HUDEP-2 (cell line): ENCODE data around the gene SGSM1.
"Not testable (repeated sequence)": the region's sequence is repeated elsewhere in the genome, so short reads cannot be mapped to it uniquely, and the experiment has no call there.

Source experiments
- DNase-seq, 76 experiments: peaks; one replicate each; lab custom pipeline; 2025; ENCODE audit not compliant: unreplicated experiment in 76 of 76; lab: John Stamatoyannopoulos, UW

SGSM1 gene

DNA sequence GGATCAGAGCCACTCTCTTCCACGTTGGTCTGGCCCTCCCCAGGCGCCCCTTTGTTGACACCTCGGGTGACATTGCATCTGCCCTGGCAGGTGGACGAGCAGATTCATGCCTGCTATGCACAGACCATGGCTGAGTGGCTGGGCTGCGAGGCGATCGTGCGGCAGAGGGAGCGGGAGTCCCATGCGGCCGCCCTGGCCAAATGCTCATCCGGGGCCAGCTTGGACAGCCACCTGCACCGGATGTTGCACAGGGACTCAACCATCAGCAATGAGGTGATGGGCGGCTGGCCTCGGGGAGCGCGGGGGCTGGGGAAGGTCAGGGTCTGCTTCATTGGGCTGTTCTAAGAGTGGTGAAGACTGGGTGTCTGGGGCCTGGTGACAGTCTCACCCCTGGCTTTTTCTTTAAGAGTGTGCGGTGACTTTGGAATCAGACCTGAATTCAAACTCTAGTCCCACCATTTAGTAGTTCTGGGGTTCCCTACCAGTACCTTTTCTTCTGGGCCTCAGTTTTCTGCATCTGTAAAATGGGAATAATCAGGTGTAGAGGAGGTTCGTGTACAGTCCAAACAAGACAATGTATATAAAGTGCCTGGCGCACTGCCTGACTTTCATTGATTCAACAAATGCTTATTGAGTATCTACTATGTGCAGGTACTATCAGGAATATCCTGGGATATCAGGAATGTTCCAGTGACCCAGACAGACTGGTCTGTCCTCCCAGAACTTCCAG is 87.5 kb downstream of the SGSM1 start:
- no peak for DNase-seq

DNA sequence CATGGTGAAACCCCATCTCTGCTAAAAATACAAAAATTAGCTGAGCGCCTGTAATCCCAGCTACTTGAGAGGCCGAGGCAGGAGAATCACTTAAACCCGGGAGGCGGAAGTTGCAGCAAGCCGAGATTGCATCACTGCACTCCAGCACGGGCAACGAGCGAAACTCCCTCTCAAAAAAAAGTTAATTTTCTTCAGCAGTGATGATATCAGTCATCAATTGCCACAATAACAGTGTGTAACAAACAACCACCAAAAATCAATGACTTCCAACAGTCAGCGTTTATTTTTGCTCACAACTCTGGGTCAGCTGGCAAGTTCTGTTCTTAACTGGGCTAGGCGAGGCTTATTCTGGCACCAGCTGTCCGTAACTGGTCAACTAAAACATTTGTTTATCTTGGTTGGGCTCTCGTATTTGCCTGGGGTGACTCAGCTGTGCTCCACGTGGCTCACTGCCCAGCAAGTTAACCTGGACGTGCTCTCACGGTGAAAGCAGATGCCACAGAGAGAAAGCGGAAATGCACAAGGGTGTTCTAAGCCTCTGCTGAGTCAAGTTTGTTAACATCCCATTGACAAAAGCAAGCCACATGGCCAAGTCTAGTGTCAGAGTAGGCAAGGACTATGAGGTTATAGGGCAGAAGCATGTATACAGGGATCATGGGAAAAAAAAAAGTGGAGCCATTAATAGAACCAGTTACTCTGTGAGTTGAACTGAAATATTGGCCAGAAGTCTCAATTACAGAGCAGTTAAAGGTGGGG is 88.4 kb downstream of the SGSM1 start:
- peak in 52 of 76 experiments; percentile 2 to 85 (median 50) for DNase-seq

DNA sequence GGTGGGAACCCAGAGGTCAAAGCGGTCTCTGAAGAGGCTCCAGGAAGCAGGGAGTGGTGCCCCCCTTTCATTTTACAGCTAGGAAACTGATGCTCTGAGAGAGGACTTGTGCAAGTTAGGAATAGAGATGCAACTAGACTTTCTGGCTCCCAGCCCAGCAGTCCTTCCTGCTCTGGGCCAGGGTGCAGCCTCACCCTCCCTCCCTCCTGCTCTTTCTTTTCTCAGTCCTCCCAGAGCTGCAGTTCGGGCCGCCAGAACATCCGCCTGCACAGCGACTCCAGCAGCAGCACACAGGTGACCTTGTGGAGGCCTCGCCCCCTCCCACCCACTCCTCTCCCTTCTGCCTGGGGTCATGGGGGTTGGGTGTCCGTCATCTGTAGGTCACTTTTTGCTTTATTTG is 89.0 kb downstream of the SGSM1 start:
- DNase-seq, result peak in 18 of 76 experiments; percentile 1 to 59 (median 20)

DNA sequence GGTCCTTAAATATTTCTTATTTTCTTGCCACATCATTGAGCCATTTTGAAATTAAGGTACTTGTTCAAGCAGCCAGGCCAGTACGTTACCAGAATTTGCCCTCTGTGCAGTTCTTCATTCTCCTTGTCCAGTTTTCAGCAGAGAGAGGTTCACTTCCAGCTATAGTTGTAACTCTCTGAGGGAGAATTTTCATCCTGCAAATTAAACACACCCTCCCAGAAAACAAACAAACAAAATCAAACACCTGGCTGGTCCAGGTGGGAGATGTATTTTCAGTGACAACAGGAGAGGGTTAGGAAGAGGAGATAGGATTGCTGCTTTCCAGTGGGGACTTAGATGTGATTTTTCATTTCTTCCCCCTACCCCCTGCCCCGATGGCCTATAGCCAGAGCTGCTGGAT is 95.4 kb downstream of the SGSM1 start:
- DNase-seq, result no peak

DNA sequence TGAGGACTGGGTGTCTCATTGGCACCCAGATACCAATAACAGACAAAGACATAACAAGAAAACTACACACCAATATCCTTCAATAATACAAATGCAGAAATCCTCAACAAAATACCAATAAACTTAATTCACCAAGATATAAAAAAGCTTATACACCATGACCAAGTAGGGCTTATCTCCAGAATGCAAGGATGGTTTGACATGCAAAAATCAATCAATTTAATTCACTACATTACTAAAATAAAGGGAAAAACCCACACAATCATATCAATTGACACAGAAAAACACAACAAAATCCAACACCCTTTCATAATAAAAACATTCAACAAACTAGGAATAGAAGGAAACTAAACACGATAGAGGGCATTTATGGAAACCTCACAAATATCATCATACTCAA is 99.9 kb downstream of the SGSM1 start:
- DNase-seq, result no peak

GRCh38 chr22:24907101-24907500 is 101.1 kb downstream of the SGSM1 start:
- DNase-seq, result not testable (repeated sequence)

DNA sequence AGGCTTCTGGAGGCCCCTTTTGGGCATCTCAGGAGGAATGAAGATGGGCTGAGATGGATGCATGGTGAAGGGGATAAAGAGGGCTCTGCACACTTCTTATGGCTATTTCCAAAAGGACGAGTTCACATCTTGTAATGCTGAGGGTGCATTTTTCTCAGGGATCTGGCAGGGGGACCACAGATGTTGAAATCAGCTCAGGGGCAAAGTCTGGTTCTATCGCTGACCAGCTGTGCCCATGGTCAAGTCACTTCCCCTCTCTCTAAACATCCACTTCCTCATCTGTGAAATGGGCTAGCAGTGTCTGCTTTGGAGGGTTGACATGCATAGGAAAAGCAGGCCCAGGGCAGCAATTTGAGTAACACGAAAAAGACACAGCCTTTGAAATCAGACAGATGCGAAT is 114.0 kb downstream of the SGSM1 start:
- no peak for DNase-seq

DNA sequence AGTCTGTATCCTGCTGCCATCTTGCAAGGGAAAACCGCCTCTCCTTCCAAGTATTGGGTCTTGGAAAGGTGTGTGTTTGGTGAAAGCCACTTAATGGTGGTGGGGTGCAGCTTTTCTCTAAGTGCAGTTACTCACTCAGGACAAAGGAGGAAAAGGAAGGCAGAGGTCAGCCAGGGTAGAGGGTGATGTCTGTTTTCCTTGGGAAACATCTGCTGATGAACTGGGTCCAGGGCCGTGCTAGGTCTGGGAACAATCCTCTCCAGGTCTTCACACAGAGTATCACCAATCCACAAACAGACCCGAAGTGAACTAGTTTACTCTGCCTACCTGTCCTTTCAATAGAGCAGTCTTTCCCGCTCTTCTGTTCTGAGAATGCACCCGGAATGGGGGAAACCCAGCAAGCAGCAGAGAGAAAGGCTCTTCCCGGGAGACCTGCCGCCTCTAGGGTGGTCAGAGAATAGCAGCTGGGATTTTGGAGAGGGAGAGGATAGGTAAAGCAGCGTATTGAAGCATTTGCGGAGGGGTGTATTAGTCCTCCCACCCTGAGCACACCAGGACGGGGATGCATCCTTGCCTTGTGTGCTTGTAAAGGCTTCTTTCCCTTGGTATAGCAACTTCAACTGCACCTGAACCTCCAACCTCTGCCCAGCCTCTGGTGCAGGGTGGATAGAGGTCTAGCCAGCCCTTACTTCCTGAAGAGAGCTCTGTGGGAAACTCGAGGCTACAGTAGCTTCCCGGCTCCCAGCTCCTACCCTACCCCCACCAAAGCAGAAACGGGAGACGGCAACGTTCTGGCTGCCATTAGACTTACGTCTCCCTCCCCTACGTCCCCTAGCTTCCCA is 119.8 kb downstream of the SGSM1 start:
- DNase-seq, result no peak

GRCh38 chr22:24926428-24926725 is 120.4 kb downstream of the SGSM1 start:
- no peak for DNase-seq

GRCh38 chr22:24926849-24927579 is 121.0 kb downstream of the SGSM1 start:
- DNase-seq, result no peak

- DNase-seq, result no peak
Measured at GRCh38 chr22:24928322-24928721, 122.3 kb downstream of the SGSM1 start.

DNA sequence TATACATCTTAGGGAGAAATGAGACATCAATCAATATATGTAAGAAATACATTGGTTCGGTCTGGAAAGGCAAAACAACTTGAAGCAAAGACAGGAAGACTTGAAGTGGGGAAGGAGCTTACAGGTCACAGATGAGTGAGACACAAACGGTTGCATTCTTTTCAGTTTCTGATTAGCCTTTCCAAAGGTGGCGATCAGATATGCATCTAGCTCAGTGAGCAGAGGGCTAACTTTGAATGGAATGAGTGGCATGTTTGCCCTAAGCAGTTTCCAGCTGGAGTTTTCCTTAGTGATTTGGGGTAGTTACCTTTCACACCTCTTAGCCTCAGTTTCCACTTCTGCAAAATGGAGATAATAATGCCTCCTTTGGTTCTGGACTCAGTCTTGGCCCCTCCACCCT is 124.7 kb downstream of the SGSM1 start:
- DNase-seq, result no peak

- DNase-seq, result no peak
Measured at GRCh38 chr22:24935771-24936483, 129.9 kb downstream of the SGSM1 start.

GRCh38 chr22:24937114-24937513 is 131.1 kb downstream of the SGSM1 start:
- DNase-seq, result peak in 17 of 76 experiments; percentile 2 to 42 (median 17)

GRCh38 chr22:24938741-24939341 is 132.8 kb downstream of the SGSM1 start:
- peak in 31 of 76 experiments; percentile 4 to 68 (median 31) for DNase-seq

GRCh38 chr22:24942301-24942700 is 136.3 kb downstream of the SGSM1 start:
- no peak for DNase-seq

- no peak for DNase-seq
Measured at GRCh38 chr22:24944217-24944937, 138.4 kb downstream of the SGSM1 start.

GRCh38 chr22:24945430-24945829 is 139.4 kb downstream of the SGSM1 start:
- no peak for DNase-seq

DNA sequence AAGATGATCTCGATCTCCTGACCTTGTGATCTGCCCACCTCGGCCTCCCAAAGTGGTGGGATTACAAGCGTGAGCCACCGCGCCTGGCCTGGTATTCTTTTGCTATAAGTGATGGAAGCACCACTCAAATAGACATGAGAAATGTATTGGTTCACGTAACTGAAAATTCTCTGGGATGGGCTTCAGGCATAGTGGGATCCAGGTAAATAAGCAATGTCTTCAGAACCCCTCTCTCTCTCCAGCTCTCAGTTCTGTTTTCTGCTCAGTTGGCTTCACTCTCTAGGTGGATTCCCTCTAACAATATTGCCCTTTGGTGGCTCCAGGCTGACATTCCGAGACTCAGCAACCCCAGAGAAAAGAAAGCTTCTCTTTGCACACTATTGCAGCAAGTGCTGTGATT is 141.4 kb downstream of the SGSM1 start:
- no peak for DNase-seq
